GM21367 (cell line): ENCODE data around the gene RAMP1.
"Not testable (repeated sequence)": the region's sequence is repeated elsewhere in the genome, so short reads cannot be mapped to it uniquely, and the experiment has no call there.

Experiments
- ATAC-seq: cut with Tn5 transposase; IDR thresholded peaks from one replicate; pipeline ENCODE4 v1.9.1; 2021; ENCODE audit not compliant: unreplicated experiment

RAMP1 gene

GRCh38 chr2:237863102-237863511 lies 3.7 kb downstream of the RAMP1 start:
- ATAC-seq: no peak

GRCh38 chr2:237863689-237864443 lies 4.4 kb downstream of the RAMP1 start:
- no peak for ATAC-seq

- no peak for ATAC-seq
Measured at GRCh38 chr2:237864444-237864931, 5.1 kb downstream of the RAMP1 start.

GRCh38 chr2:237864940-237865622 lies 5.7 kb downstream of the RAMP1 start:
- ATAC-seq: no peak

- ATAC-seq: no peak
Measured at GRCh38 chr2:237865623-237866041, 6.2 kb downstream of the RAMP1 start.

- ATAC-seq: no peak
Measured at GRCh38 chr2:237866101-237866621, 6.7 kb downstream of the RAMP1 start.

- ATAC-seq: no peak
Measured at GRCh38 chr2:237867465-237867864, 8.0 kb downstream of the RAMP1 start.

- not testable (repeated sequence) for ATAC-seq
Measured at GRCh38 chr2:237868074-237868473, 8.7 kb downstream of the RAMP1 start.

- ATAC-seq: no peak
Measured at GRCh38 chr2:237868631-237869342, 9.4 kb downstream of the RAMP1 start.

GRCh38 chr2:237869343-237870102 lies 10.1 kb downstream of the RAMP1 start:
- no peak for ATAC-seq

- no peak for ATAC-seq
Measured at GRCh38 chr2:237870126-237870525, 10.7 kb downstream of the RAMP1 start.

GRCh38 chr2:237870754-237871651 lies 11.6 kb downstream of the RAMP1 start:
- no peak for ATAC-seq

- no peak for ATAC-seq
Measured at GRCh38 chr2:237872178-237872887, 12.9 kb downstream of the RAMP1 start.

- ATAC-seq: no peak
Measured at GRCh38 chr2:237873421-237873831, 14.0 kb downstream of the RAMP1 start.

GRCh38 chr2:237873897-237874551 lies 14.6 kb downstream of the RAMP1 start:
- ATAC-seq: no peak

- ATAC-seq: no peak
Measured at GRCh38 chr2:237874585-237875161, 15.2 kb downstream of the RAMP1 start.

- ATAC-seq: no peak
Measured at GRCh38 chr2:237875256-237876060, 16.0 kb downstream of the RAMP1 start.
